Neural cell (in vitro differentiated cells): ENCODE results near the gene ARHGEF40. TPM values are rescaled to one million over a fixed set of nuclear protein-coding genes. Genes with fewer than 3 reads are reported as not detected.

Source experiments
- H2AFZ ChIP-seq: fragments of 200-600, 300-800 bp; sonication (generic), shearing (Covaris generic); 2 replicates; pipeline ENCODE4 v1.6.0; 2014; ENCODE audit warnings: low read depth, mild to moderate bottlenecking, antibody characterized with exemption, low read length, moderate library complexity
- H3F3A ChIP-seq: fragments of 200-600 bp; shearing (Covaris generic); 2 replicates; pipeline ENCODE4 v1.6.1; 2016; ENCODE audit warnings: mild to moderate bottlenecking, moderate library complexity, mixed read lengths, antibody characterized with exemption, low read length; ENCODE audit not compliant: insufficient read depth, poor library complexity, severe bottlenecking
- H3K27ac ChIP-seq: fragments of 200-600, 300-800 bp; sonication (generic), shearing (Covaris generic); 2 replicates; pipeline ENCODE4 v1.5.1; 2014; ENCODE audit warnings: mild to moderate bottlenecking, low read length, moderate library complexity
- H3K27me3 ChIP-seq: fragments of 300-800, 200-600 bp; sonication (generic), shearing (Covaris generic); 2 replicates; pipeline ENCODE4 v1.6.0; 2014; ENCODE audit warnings: mild to moderate bottlenecking, low read depth, low read length, moderate library complexity; ENCODE audit not compliant: insufficient read depth
- H3K36me3 ChIP-seq: fragments of 300-800, 200-600 bp; sonication (generic), shearing (Covaris generic); 2 replicates; pipeline ENCODE4 v1.5.1; 2014; ENCODE audit warnings: mild to moderate bottlenecking, antibody characterized with exemption, low read length, moderate library complexity; ENCODE audit not compliant: insufficient read depth
- H3K4me2 ChIP-seq: fragments of 300-800, 200-600 bp; sonication (generic), shearing (Covaris generic); 2 replicates; pipeline ENCODE4 v1.6.0; 2014; ENCODE audit warnings: mild to moderate bottlenecking, low read length
- H3K4me3 ChIP-seq: fragments of 300-800, 200-600 bp; sonication (generic), shearing (Covaris generic); 2 replicates; pipeline ENCODE4 v1.5.1; 2014; ENCODE audit warnings: mild to moderate bottlenecking, low read length, moderate library complexity
- H3K79me2 ChIP-seq: fragments of 200-600 bp; shearing (Covaris generic); replicated peaks from 2 replicates; pipeline ENCODE4 v1.6.0; 2014; ENCODE audit warnings: mild to moderate bottlenecking, low read length, moderate library complexity; ENCODE audit not compliant: insufficient read depth
- H3K9ac ChIP-seq: fragments of 300-800, 200-600 bp; sonication (generic), shearing (Covaris generic); 2 replicates; pipeline ENCODE4 v1.6.1; 2016; ENCODE audit warnings: mild to moderate bottlenecking, low read length, mixed read lengths
- H3K9me2 ChIP-seq: fragments of 200-600 bp; shearing (Covaris generic); 2 replicates; pipeline ENCODE4 v1.6.1; 2016; ENCODE audit warnings: mild to moderate bottlenecking, low read length, mixed read lengths; ENCODE audit not compliant: insufficient read depth
- H3K9me3 ChIP-seq: fragments of 200-600, 300-800 bp; sonication (generic), shearing (Covaris generic); 2 replicates; pipeline ENCODE4 v1.6.1; 2016; ENCODE audit warnings: mild to moderate bottlenecking, mixed run types, low read length, moderate library complexity, mixed read lengths
- H4K20me1 ChIP-seq: fragments of 200-600 bp; shearing (Covaris generic); 2 replicates; pipeline ENCODE4 v1.6.1; 2016; ENCODE audit warnings: mild to moderate bottlenecking, mixed run types; ENCODE audit not compliant: insufficient read depth
- EP300 ChIP-seq: fragments of 450-650 bp; conservative IDR thresholded peaks from 2 replicates; pipeline ENCODE4 v1.6.1; 2014; ENCODE audit warnings: antibody characterized with exemption, mild to moderate bottlenecking, moderate library complexity; ENCODE audit not compliant: poor library complexity, severe bottlenecking
- EZH2 ChIP-seq: fragments of 200-600, 300-800 bp; shearing (Covaris generic), sonication (generic); IDR thresholded peaks from 2 replicates; pipeline ENCODE4 v1.6.1; 2014; ENCODE audit warnings: antibody characterized with exemption, low read length, borderline replicate concordance, mild to moderate bottlenecking; ENCODE audit not compliant: insufficient read depth, poor library complexity, severe bottlenecking
- MXI1 ChIP-seq: fragments of 450-650 bp; conservative IDR thresholded peaks from 2 replicates; pipeline ENCODE4 v1.6.1; 2014; ENCODE audit warnings: antibody characterized with exemption, mild to moderate bottlenecking; ENCODE audit not compliant: poor library complexity, severe bottlenecking
- POLR2AphosphoS5 ChIP-seq: IDR thresholded peaks from 2 replicates; pipeline ENCODE4 v1.6.1; 2012
- RAD21 ChIP-seq: fragments of 450-650 bp; conservative IDR thresholded peaks from 2 replicates; pipeline ENCODE4 v1.6.1; 2014; ENCODE audit warnings: antibody characterized with exemption, mild to moderate bottlenecking, moderate library complexity
- REST ChIP-seq: IDR thresholded peaks from 2 replicates; pipeline ENCODE4 v1.6.1; 2012; ENCODE audit warnings: borderline replicate concordance
- SMC3 ChIP-seq: fragments of 450-650 bp; conservative IDR thresholded peaks from 2 replicates; pipeline ENCODE4 v1.6.1; 2014; ENCODE audit warnings: antibody characterized with exemption, mild to moderate bottlenecking, moderate library complexity; ENCODE audit not compliant: poor library complexity
- TAF1 ChIP-seq: IDR thresholded peaks from 2 replicates; pipeline ENCODE4 v1.6.1; 2012; ENCODE audit warnings: low read depth
- polyA plus RNA-seq: library from polyadenylated mRNA; depleted of rRNA; stranded (reverse); fragments of >200 nt; gene quantifications from 2 replicates; pipeline ENCODE4 v1.2.3, GENCODE V29; 2014
- TF ChIP-seq, protein P1 (sequence below): fragments of 450-650 bp; IDR thresholded peaks from 2 replicates; pipeline ENCODE4 v1.5.1; 2014; ENCODE audit warnings: antibody characterized with exemption, mild to moderate bottlenecking, moderate library complexity; ENCODE audit not compliant: poor library complexity, severe bottlenecking

ARHGEF40 gene
- polyA plus RNA-seq, 1 donor from 2014 or later = 28.9 TPM

DNA sequence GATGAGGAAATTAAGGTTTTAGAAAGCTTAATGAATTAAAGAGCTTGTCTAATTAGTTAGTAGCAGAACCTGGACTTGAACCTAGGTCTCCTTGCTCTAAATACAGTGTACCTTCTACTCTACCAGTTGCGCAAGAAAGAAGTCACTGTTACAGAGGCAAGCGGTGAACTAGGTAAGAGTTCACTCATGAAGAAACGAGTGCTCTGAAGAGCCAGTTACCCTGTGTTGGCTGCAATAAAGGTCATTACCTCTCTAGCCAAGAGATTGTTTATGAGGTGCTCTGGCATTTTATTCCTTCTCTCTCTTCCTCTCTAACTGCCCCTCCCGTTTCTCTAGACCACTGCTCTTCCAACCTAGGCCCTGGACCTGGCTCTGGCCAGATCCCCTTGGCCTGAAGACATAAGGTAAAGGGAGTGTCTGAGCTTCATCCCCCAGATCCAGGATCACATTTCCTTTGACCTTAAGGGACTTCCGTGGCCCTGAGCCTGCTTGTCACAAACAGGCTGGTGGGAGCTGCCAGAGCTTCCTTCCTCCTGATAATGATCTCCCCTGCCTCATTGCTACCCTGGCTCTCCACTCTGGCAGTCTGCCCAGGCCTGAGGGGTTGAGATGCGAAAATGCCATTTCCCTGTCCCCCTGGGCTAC, 26.0 kb upstream of the ARHGEF40 start:
- TF ChIP-seq POLR2AphosphoS5 (no peak), TAF1 (no peak), RAD21 (no peak), EP300 (no peak)
- H3K27ac ChIP-seq = no peak overlapping the region

DNA sequence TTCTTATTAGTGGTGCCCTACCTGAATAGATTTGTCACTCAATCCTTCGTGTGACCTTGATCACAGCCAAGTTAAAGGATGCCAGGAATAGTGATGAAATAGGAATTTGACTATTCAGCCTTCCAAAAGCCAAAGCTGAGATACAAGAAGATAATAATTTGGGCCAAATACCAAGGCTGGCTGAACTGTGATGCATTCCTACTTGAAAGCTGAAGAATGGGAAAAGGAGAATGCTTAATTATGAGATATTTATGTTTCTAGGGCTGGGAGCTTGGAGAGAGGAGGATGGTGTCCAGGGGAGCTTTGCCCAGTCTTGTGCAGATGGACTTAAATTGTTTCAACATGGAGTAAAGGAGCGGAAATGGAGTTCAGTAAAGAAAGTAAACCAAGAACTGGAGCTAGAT, 22.7 kb upstream of the ARHGEF40 start:
- Histone ChIP-seq H3K9me3 (no peaks in the 10 kb centered on the region), H3K36me3 (no peaks in the 10 kb centered on the region), H3K9ac (no peak overlapping the region), H2AFZ (no peak overlapping the region), H3K27ac (no peak overlapping the region), H3K27me3 (no peaks in the 10 kb centered on the region), H3K4me2 (no peak overlapping the region), H4K20me1 (no peaks in the 10 kb centered on the region), H3K4me3 (no peak overlapping the region), H3K9me2 (no peaks in the 10 kb centered on the region), H3F3A (no peaks in the 10 kb centered on the region), H3K79me2 (no peaks in the 10 kb centered on the region)
- TF ChIP-seq EZH2 = no peak
- TF ChIP-seq REST = no peak
- TF ChIP-seq POLR2AphosphoS5 = no peak
- no peak for TF ChIP-seq RAD21
- TF ChIP-seq SMC3 = no peak
- TF ChIP-seq TAF1 = no peak
- TF ChIP-seq, protein P1, sequence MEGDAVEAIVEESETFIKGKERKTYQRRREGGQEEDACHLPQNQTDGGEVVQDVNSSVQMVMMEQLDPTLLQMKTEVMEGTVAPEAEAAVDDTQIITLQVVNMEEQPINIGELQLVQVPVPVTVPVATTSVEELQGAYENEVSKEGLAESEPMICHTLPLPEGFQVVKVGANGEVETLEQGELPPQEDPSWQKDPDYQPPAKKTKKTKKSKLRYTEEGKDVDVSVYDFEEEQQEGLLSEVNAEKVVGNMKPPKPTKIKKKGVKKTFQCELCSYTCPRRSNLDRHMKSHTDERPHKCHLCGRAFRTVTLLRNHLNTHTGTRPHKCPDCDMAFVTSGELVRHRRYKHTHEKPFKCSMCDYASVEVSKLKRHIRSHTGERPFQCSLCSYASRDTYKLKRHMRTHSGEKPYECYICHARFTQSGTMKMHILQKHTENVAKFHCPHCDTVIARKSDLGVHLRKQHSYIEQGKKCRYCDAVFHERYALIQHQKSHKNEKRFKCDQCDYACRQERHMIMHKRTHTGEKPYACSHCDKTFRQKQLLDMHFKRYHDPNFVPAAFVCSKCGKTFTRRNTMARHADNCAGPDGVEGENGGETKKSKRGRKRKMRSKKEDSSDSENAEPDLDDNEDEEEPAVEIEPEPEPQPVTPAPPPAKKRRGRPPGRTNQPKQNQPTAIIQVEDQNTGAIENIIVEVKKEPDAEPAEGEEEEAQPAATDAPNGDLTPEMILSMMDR = no peak
- no peak for TF ChIP-seq MXI1
- no peak for TF ChIP-seq EP300

More for the DNA sequence above, 26.0 kb upstream of the ARHGEF40 start:
- H3K36me3 ChIP-seq = no peaks in the 10 kb centered on the region
- H3K79me2 ChIP-seq = no peaks in the 10 kb centered on the region
- no peaks in the 10 kb centered on the region for H3F3A ChIP-seq
- no peaks in the 10 kb centered on the region for H3K27me3 ChIP-seq
- no peak overlapping the region for H2AFZ ChIP-seq
- H4K20me1 ChIP-seq = no peaks in the 10 kb centered on the region
- H3K9ac ChIP-seq = no peak overlapping the region
- no peak overlapping the region for H3K4me2 ChIP-seq
- H3K9me2 ChIP-seq = no peaks in the 10 kb centered on the region
- H3K4me3 ChIP-seq = no peak overlapping the region
- no peaks in the 10 kb centered on the region for H3K9me3 ChIP-seq
